Tibial nerve (tissue), 4 donors: ENCODE data around the gene CDH19. TPM values are rescaled to one million over a fixed set of nuclear protein-coding genes. Genes with fewer than 3 reads are reported as not detected.
"Not testable (repeated sequence)": the region's sequence is repeated elsewhere in the genome, so short reads cannot be mapped to it uniquely, and the experiment has no call there.

Source experiments
- DNase-seq, 2 donors: peaks; one replicate each; pipeline ENCODE4 v3.0.0-alpha.2; 2019; ENCODE audit warnings: low spot score in 2 of 2
- H3K27ac ChIP-seq, 4 donors: fragments of 200-600 bp; sonication (generic) in 3 of 4; one replicate each; pipeline ENCODE4 v1.5.1; 2017 to 2019; ENCODE audit warnings: mild to moderate bottlenecking in 1 of 4
- H3K27me3 ChIP-seq, 2 donors: fragments of 200-600 bp; sonication (generic) in 1 of 2; one replicate each; pipeline versions ENCODE4 v1.5.1 to v1.6.0; 2017 to 2019
- H3K36me3 ChIP-seq, 3 donors: fragments of 200-600 bp; sonication (generic); one replicate each; pipeline ENCODE4 v1.5.1; 2018 to 2019
- H3K4me1 ChIP-seq, 4 donors: fragments of 200-600 bp; sonication (generic) in 3 of 4; one replicate each; pipeline ENCODE4 v1.5.1; 2017 to 2019
- H3K4me3 ChIP-seq, 4 donors: fragments of 200-600 bp; sonication (generic) in 3 of 4; one replicate each; pipeline ENCODE4 v1.5.1; 2017 to 2019; ENCODE audit warnings: mild to moderate bottlenecking in 1 of 4, moderate library complexity in 1 of 4
- H3K9me3 ChIP-seq, 4 donors: fragments of 200-600 bp; sonication (generic) in 3 of 4; one replicate each; pipeline ENCODE4 v1.5.1; 2017 to 2019
- CTCF ChIP-seq, 5 experiments: fragments of 200-600 bp in 3 of 5; fragments of 450-650 bp in 2 of 5; sonication (generic) in 3 of 5; IDR thresholded peaks; one replicate each; pipeline ENCODE4 v1.5.1; 2016 to 2019; ENCODE audit warnings: antibody characterized with exemption in 5 of 5, mild to moderate bottlenecking in 3 of 5, moderate library complexity in 2 of 5
- EP300 ChIP-seq, 2 donors: sonication (generic); formaldehyde crosslinking; IDR thresholded peaks; one replicate each; pipeline ENCODE4 v1.6.1; 2017; ENCODE audit warnings: antibody characterized with exemption in 2 of 2, mild to moderate bottlenecking in 1 of 2
- POLR2A ChIP-seq, 2 donors: fragments of 450-650 bp; IDR thresholded peaks; one replicate each; pipeline ENCODE4 v1.6.1; 2017; ENCODE audit warnings: antibody characterized with exemption in 2 of 2, mild to moderate bottlenecking in 2 of 2, moderate library complexity in 2 of 2
- WGBS, 2 donors: methylation state at CpG; one replicate each; pipeline ENCODE4 v1.1.5; 2018; 5-methylcytosine and 5-hydroxymethylcytosine counted together
- total RNA-seq, 4 donors: library from RNA; depleted of rRNA; stranded (reverse); fragments of >200 nt; gene quantifications; one replicate each; pipeline ENCODE4 v1.1.0, GENCODE V29; 2016

CDH19 gene
- total RNA-seq, 4 donors from 2014 or later, result 187 to 457 (median 248) TPM

GRCh38 chr18:66495844-66496243 is 108.0 kb downstream of the CDH19 start:
- DNase-seq, result peak in 1 of 2 donors; percentile 32
- no peak overlapping the region for H3K27ac ChIP-seq
- H3K4me3 ChIP-seq, result no peak overlapping the region
- TF ChIP-seq CTCF (IDR thresholded peaks at IDR 0.05), result peak in 2 of 5 experiments; percentile 14 to 21
- no peak for TF ChIP-seq EP300 (IDR thresholded peaks at IDR 0.05)
- no peaks in the 10 kb centered on the region for H3K36me3 ChIP-seq
- no peaks in the 10 kb centered on the region for H3K27me3 ChIP-seq
- peaks cover 0 to 4% (median 0%) of the 10 kb centered on the region in 4 donors for H3K4me1 ChIP-seq
- 46 to 47% methylated on average over 3 of the region's 3 CpGs for WGBS, 2 donors
- H3K9me3 ChIP-seq, result no peaks in the 10 kb centered on the region

GRCh38 chr18:66473882-66474281 is 130.0 kb downstream of the CDH19 start:
- H3K9me3 ChIP-seq, result peaks cover 0 to 3% (median 0%) of the 10 kb centered on the region in 4 donors
- H3K36me3 ChIP-seq, result no peaks in the 10 kb centered on the region
- WGBS, 2 donors, result 81 to 86% methylated on average over 3 of the region's 3 CpGs
- no peaks in the 10 kb centered on the region for H3K4me1 ChIP-seq
- H3K4me3 ChIP-seq, result no peak overlapping the region
- no peak for DNase-seq
- no peaks in the 10 kb centered on the region for H3K27me3 ChIP-seq
- TF ChIP-seq EP300 (IDR thresholded peaks at IDR 0.05) (no peak), POLR2A (IDR thresholded peaks at IDR 0.05) (no peak), CTCF (IDR thresholded peaks at IDR 0.05) (no peak)
- H3K27ac ChIP-seq, result no peak overlapping the region

GRCh38 chr18:66466184-66466583 is 137.7 kb downstream of the CDH19 start:
- 89 to 90% methylated on average over 5 of the region's 5 CpGs for WGBS, 2 donors
- H3K27ac ChIP-seq, H3K27me3 ChIP-seq, H3K4me1 ChIP-seq, H3K36me3 ChIP-seq, H3K9me3 ChIP-seq, H3K4me3 ChIP-seq, DNase-seq: not testable (repeated sequence)

GRCh38 chr18:66461344-66461743 is 142.5 kb downstream of the CDH19 start:
- DNase-seq, result no peak
- no peaks in the 10 kb centered on the region for H3K4me1 ChIP-seq
- 86 to 88% methylated on average over 3 of the region's 3 CpGs for WGBS, 2 donors
- no peaks in the 10 kb centered on the region for H3K9me3 ChIP-seq
- H3K4me3 ChIP-seq, result no peak overlapping the region
- H3K27ac ChIP-seq, result no peak overlapping the region
- H3K27me3 ChIP-seq, result no peaks in the 10 kb centered on the region
- H3K36me3 ChIP-seq, result no peaks in the 10 kb centered on the region
- TF ChIP-seq POLR2A (IDR thresholded peaks at IDR 0.05) (no peak), CTCF (IDR thresholded peaks at IDR 0.05) (no peak), EP300 (IDR thresholded peaks at IDR 0.05) (no peak)

GRCh38 chr18:66457245-66457644 is 146.6 kb downstream of the CDH19 start:
- H3K9me3 ChIP-seq, result no peaks in the 10 kb centered on the region
- no peaks in the 10 kb centered on the region for H3K36me3 ChIP-seq
- H3K4me3 ChIP-seq, result no peak overlapping the region
- no peak overlapping the region for H3K27ac ChIP-seq
- H3K4me1 ChIP-seq, result no peaks in the 10 kb centered on the region
- TF ChIP-seq EP300 (IDR thresholded peaks at IDR 0.05), result no peak
- TF ChIP-seq POLR2A (IDR thresholded peaks at IDR 0.05), result no peak
- TF ChIP-seq CTCF (IDR thresholded peaks at IDR 0.05), result no peak
- WGBS, 2 donors, result 80 to 82% methylated on average over 1 of the region's 1 CpG
- no peaks in the 10 kb centered on the region for H3K27me3 ChIP-seq
- no peak for DNase-seq
